NCI-H2081 (cell line): ENCODE measurements around the gene PRKCE.

ENCODE experiments used
- DNase-seq, 2 experiments: peaks; one replicate each; lab custom pipeline; 2025; lab: John Stamatoyannopoulos, UW

Gene PRKCE

GRCh38 chr2:45726188-45726587 lies 74.7 kb downstream of the PRKCE start:
- DNase-seq: no peak

GRCh38 chr2:45728458-45728942 lies 77.0 kb downstream of the PRKCE start:
- no peak for DNase-seq

- DNase-seq: no peak
Measured at GRCh38 chr2:45729753-45730512, 78.5 kb downstream of the PRKCE start.

- DNase-seq: no peak
Measured at GRCh38 chr2:45731141-45731540, 79.7 kb downstream of the PRKCE start.

GRCh38 chr2:45732436-45732835 lies 81.0 kb downstream of the PRKCE start:
- DNase-seq: no peak

GRCh38 chr2:45732946-45733345 lies 81.5 kb downstream of the PRKCE start:
- no peak for DNase-seq

GRCh38 chr2:45734336-45734735 lies 82.9 kb downstream of the PRKCE start:
- DNase-seq: no peak

- DNase-seq: no peak
Measured at GRCh38 chr2:45734952-45735351, 83.5 kb downstream of the PRKCE start.

GRCh38 chr2:45736757-45737704 lies 85.6 kb downstream of the PRKCE start:
- no peak for DNase-seq

GRCh38 chr2:45739796-45740485 lies 88.5 kb downstream of the PRKCE start:
- no peak for DNase-seq

- no peak for DNase-seq
Measured at GRCh38 chr2:45741161-45741850, 89.8 kb downstream of the PRKCE start.

GRCh38 chr2:45743531-45744396 lies 92.3 kb downstream of the PRKCE start:
- DNase-seq: no peak

GRCh38 chr2:45745231-45745630 lies 93.8 kb downstream of the PRKCE start:
- DNase-seq: no peak

GRCh38 chr2:45746888-45747287 lies 95.4 kb downstream of the PRKCE start:
- DNase-seq: no peak

- no peak for DNase-seq
Measured at GRCh38 chr2:45747363-45747762, 95.9 kb downstream of the PRKCE start.

- no peak for DNase-seq
Measured at GRCh38 chr2:45748239-45748638, 96.8 kb downstream of the PRKCE start.

GRCh38 chr2:45750001-45750400 lies 98.5 kb downstream of the PRKCE start:
- no peak for DNase-seq

- DNase-seq: no peak
Measured at GRCh38 chr2:45750484-45750883, 99.0 kb downstream of the PRKCE start.

GRCh38 chr2:45753381-45753780 lies 101.9 kb downstream of the PRKCE start:
- no peak for DNase-seq

GRCh38 chr2:45754131-45755010 lies 102.9 kb downstream of the PRKCE start:
- no peak for DNase-seq
